ENCODE data around the gene CHRM2. TPM values are rescaled to one million over a fixed set of nuclear protein-coding genes. Genes with fewer than 3 reads are reported as not detected.

The CHRM2 gene
- total RNA-seq, 2 experiments from 2014 or later = not detected

DNA sequence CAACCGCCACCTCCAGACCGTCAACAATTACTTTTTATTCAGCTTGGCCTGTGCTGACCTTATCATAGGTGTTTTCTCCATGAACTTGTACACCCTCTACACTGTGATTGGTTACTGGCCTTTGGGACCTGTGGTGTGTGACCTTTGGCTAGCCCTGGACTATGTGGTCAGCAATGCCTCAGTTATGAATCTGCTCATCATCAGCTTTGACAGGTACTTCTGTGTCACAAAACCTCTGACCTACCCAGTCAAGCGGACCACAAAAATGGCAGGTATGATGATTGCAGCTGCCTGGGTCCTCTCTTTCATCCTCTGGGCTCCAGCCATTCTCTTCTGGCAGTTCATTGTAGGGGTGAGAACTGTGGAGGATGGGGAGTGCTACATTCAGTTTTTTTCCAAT, 146.6 kb downstream of the CHRM2 start:
- TF ChIP-seq, protein P1, sequence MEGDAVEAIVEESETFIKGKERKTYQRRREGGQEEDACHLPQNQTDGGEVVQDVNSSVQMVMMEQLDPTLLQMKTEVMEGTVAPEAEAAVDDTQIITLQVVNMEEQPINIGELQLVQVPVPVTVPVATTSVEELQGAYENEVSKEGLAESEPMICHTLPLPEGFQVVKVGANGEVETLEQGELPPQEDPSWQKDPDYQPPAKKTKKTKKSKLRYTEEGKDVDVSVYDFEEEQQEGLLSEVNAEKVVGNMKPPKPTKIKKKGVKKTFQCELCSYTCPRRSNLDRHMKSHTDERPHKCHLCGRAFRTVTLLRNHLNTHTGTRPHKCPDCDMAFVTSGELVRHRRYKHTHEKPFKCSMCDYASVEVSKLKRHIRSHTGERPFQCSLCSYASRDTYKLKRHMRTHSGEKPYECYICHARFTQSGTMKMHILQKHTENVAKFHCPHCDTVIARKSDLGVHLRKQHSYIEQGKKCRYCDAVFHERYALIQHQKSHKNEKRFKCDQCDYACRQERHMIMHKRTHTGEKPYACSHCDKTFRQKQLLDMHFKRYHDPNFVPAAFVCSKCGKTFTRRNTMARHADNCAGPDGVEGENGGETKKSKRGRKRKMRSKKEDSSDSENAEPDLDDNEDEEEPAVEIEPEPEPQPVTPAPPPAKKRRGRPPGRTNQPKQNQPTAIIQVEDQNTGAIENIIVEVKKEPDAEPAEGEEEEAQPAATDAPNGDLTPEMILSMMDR (conservative IDR thresholded peaks at IDR 0.05; ENCODE audit: low read length) = no peak
- no peak for TF ChIP-seq EZH2phosphoT487 (IDR thresholded peaks at IDR 0.05; ENCODE audit: borderline replicate concordance, low read depth, low read length)
- H3K36me3 ChIP-seq (ENCODE audit: insufficient read depth, low read length) = no peaks in the 10 kb centered on the region
- DNase-seq (ENCODE audit: low spot score) = no peak
- H4K20me1 ChIP-seq (ENCODE audit: insufficient read depth, low read length) = no peaks in the 10 kb centered on the region
- no peaks in the 10 kb centered on the region for H3K9me2 ChIP-seq (ENCODE audit: insufficient read depth, low read length)
- H3K4me2 ChIP-seq (ENCODE audit: low read length) = no peak overlapping the region
- intact Hi-C loops (cut with micrococcal nuclease; ENCODE audit: unreplicated experiment) = no loop called here
- H2AFZ ChIP-seq (ENCODE audit: low read length) = no peak overlapping the region
- BruUV-seq (replicated peaks) = no TSS peak
- H3K27ac ChIP-seq (ENCODE audit: low read depth, low read length, poor library complexity, severe bottlenecking) = no peak overlapping the region
- no peaks in the 10 kb centered on the region for H3K79me2 ChIP-seq (ENCODE audit: insufficient read depth, low read depth, low read length)
- ChIA-PET CTCF (ENCODE audit: unreplicated experiment) (no interaction called here), POLR2A (no interaction called here)
- no peak overlapping the region for H3K4me3 ChIP-seq (ENCODE audit: low read depth, low read length, poor library complexity, severe bottlenecking)
- H3K9me3 ChIP-seq (ENCODE audit: low read length) = no peaks in the 10 kb centered on the region
- H3K4me1 ChIP-seq (ENCODE audit: insufficient read depth, low read length, poor library complexity, severe bottlenecking) = no peaks in the 10 kb centered on the region

DNA sequence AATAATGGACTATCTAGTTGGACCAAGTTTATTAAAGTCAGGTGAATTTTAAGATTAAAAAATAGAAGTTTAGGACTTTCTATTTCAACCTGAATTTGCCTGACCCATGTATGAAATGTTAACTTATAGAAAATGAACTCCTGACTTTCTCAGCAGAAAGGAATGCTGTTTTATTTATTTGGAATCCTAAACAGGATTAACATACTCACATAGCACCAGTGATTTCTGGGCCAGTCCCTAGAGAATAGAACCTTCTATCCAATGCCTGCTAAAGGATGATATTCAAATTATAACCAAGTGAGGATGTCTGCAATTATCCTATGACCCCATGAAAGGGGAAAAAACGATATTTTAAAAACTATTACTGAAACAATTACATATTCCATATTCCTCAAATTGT, 148.8 kb downstream of the CHRM2 start:
- Histone ChIP-seq H3K4me1 (ENCODE audit: insufficient read depth, low read length, poor library complexity, severe bottlenecking) (no peaks in the 10 kb centered on the region), H3K4me2 (ENCODE audit: low read length) (no peak overlapping the region), H3K27ac (ENCODE audit: low read depth, low read length, poor library complexity, severe bottlenecking) (no peak overlapping the region), H3K9me2 (ENCODE audit: insufficient read depth, low read length) (no peaks in the 10 kb centered on the region), H4K20me1 (ENCODE audit: insufficient read depth, low read length) (no peaks in the 10 kb centered on the region), H3K36me3 (ENCODE audit: insufficient read depth, low read length) (no peaks in the 10 kb centered on the region), H3K4me3 (ENCODE audit: low read depth, low read length, poor library complexity, severe bottlenecking) (no peak overlapping the region), H2AFZ (ENCODE audit: low read length) (no peak overlapping the region), H3K79me2 (ENCODE audit: insufficient read depth, low read depth, low read length) (no peaks in the 10 kb centered on the region), H3K9me3 (ENCODE audit: low read length) (no peaks in the 10 kb centered on the region)
- BruUV-seq (replicated peaks) = no TSS peak
- ChIA-PET CTCF (ENCODE audit: unreplicated experiment) (no interaction called here), POLR2A (no interaction called here)
- TF ChIP-seq, protein P1 (conservative IDR thresholded peaks at IDR 0.05; ENCODE audit: low read length) = no peak
- no peak for TF ChIP-seq EZH2phosphoT487 (IDR thresholded peaks at IDR 0.05; ENCODE audit: borderline replicate concordance, low read depth, low read length)
- DNase-seq (ENCODE audit: low spot score) = no peak
- intact Hi-C loops (cut with micrococcal nuclease; ENCODE audit: unreplicated experiment) = no loop called here

DNA sequence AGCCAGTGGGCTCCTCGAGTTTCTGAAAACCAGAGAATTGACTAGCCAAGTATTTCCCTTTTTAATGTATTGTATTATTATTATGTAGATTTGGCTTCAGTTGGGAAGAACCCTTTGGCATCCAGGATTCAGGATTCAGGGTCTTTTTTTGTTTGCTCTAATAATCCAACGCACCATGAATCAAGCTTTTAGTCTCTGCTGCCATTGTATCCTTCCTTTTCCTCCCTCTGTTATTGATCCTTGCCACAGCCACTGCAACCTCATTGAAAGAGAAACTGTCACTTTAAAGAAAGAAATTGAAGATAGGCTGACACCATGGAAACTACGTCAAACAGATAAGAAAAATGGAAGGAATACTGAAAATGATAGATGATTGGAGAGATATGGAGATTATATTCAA, 150.0 kb downstream of the CHRM2 start:
- Histone ChIP-seq H3K4me1 (ENCODE audit: insufficient read depth, low read length, poor library complexity, severe bottlenecking) (no peaks in the 10 kb centered on the region), H3K9me3 (ENCODE audit: low read length) (no peaks in the 10 kb centered on the region), H3K4me2 (ENCODE audit: low read length) (no peak overlapping the region), H3K9me2 (ENCODE audit: insufficient read depth, low read length) (no peaks in the 10 kb centered on the region), H3K27ac (ENCODE audit: low read depth, low read length, poor library complexity, severe bottlenecking) (no peak overlapping the region), H2AFZ (ENCODE audit: low read length) (no peak overlapping the region), H3K36me3 (ENCODE audit: insufficient read depth, low read length) (no peaks in the 10 kb centered on the region), H3K4me3 (ENCODE audit: low read depth, low read length, poor library complexity, severe bottlenecking) (no peak overlapping the region), H3K79me2 (ENCODE audit: insufficient read depth, low read depth, low read length) (no peaks in the 10 kb centered on the region), H4K20me1 (ENCODE audit: insufficient read depth, low read length) (no peaks in the 10 kb centered on the region)
- POLR2A ChIA-PET = no interaction called here
- intact Hi-C loops (cut with micrococcal nuclease; ENCODE audit: unreplicated experiment) = no loop called here
- no TSS peak for BruUV-seq (replicated peaks)
- no peak for DNase-seq (ENCODE audit: low spot score)
- TF ChIP-seq, protein P1 (conservative IDR thresholded peaks at IDR 0.05; ENCODE audit: low read length) = no peak
- no peak for TF ChIP-seq EZH2phosphoT487 (IDR thresholded peaks at IDR 0.05; ENCODE audit: borderline replicate concordance, low read depth, low read length)
- CTCF ChIA-PET (ENCODE audit: unreplicated experiment) = no interaction called here
